ENCODE results near the gene RAB5IF. TPM values are rescaled to one million over a fixed set of nuclear protein-coding genes. Genes with fewer than 3 reads are reported as not detected.

The RAB5IF gene
- total and polyA plus RNA-seq, 10 of the 15 experiments (the other 5 are each of a cell fraction or from before 2014, with no cell fraction given) = 19.4 to 246 (median 92.0) TPM

DNA sequence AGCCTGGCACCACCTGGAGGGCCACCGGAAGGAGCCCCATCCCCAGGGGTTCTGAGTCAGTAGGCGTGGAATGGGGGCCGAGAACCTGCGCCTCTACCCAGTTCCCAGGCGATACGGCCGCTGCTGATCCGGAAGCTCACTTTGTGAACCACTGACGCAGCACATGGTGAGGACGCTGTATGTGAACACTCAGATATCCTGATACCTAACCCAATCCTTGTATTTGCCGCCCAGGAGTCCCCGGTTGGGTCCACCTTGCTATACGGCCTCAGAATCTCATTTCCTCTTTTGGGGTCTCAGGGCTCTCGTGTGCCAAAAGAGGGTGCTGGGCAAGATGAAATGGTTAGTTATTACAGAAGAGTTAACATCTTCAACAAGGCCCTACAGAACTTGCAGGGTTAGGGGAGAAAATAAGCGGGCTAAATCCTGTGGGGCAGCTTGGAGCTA is 604 bp upstream of the RAB5IF start (continued):
- TF ChIP-seq, protein P1, sequence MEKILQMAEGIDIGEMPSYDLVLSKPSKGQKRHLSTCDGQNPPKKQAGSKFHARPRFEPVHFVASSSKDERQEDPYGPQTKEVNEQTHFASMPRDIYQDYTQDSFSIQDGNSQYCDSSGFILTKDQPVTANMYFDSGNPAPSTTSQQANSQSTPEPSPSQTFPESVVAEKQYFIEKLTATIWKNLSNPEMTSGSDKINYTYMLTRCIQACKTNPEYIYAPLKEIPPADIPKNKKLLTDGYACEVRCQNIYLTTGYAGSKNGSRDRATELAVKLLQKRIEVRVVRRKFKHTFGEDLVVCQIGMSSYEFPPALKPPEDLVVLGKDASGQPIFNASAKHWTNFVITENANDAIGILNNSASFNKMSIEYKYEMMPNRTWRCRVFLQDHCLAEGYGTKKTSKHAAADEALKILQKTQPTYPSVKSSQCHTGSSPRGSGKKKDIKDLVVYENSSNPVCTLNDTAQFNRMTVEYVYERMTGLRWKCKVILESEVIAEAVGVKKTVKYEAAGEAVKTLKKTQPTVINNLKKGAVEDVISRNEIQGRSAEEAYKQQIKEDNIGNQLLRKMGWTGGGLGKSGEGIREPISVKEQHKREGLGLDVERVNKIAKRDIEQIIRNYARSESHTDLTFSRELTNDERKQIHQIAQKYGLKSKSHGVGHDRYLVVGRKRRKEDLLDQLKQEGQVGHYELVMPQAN (conservative IDR thresholded peaks at IDR 0.05) = peak; percentile 41; the same call in 1 of the 2 replicates
- TF ChIP-seq WRNIP1 (IDR thresholded peaks at IDR 0.05; ENCODE audit: borderline replicate concordance, low read depth, low read length) (no peak), RCOR1 (conservative IDR thresholded peaks at IDR 0.05; ENCODE audit: low read depth, low read length) (no peak), SMAD5 (IDR thresholded peaks at IDR 0.05; ENCODE audit: low read depth) (no peak), TCF7 (IDR thresholded peaks at IDR 0.05; ENCODE audit: borderline replicate concordance) (no peak), CREB1 (IDR thresholded peaks at IDR 0.05; ENCODE audit: low read depth) (0 out of 2 replicates have a peak, but pooled peaks have one; percentile 56), YBX1 (IDR thresholded peaks at IDR 0.05) (no peak), POLR2AphosphoS2 (IDR thresholded peaks at IDR 0.05; ENCODE audit: low read depth, low read length) (no peak), LARP7 (IDR thresholded peaks at IDR 0.05) (peak; percentile 24; the same call in 1 of the 2 replicates), EED (IDR thresholded peaks at IDR 0.05; ENCODE audit: low read depth) (peak; percentile 81), BRCA1 (IDR thresholded peaks at IDR 0.05; ENCODE audit: low read depth, low read length) (no peak), CEBPB (IDR thresholded peaks at IDR 0.05; ENCODE audit: borderline replicate concordance in 1 of 2, low read depth in 2 of 2, low read length in 2 of 2) (no peak), HCFC1 (IDR thresholded peaks at IDR 0.05; ENCODE audit: low read length) (no peak), ZNF622 (IDR thresholded peaks at IDR 0.05) (no peak), IKZF1 (conservative IDR thresholded peaks at IDR 0.05) (no peak)
- TF ChIP-seq, protein P2, sequence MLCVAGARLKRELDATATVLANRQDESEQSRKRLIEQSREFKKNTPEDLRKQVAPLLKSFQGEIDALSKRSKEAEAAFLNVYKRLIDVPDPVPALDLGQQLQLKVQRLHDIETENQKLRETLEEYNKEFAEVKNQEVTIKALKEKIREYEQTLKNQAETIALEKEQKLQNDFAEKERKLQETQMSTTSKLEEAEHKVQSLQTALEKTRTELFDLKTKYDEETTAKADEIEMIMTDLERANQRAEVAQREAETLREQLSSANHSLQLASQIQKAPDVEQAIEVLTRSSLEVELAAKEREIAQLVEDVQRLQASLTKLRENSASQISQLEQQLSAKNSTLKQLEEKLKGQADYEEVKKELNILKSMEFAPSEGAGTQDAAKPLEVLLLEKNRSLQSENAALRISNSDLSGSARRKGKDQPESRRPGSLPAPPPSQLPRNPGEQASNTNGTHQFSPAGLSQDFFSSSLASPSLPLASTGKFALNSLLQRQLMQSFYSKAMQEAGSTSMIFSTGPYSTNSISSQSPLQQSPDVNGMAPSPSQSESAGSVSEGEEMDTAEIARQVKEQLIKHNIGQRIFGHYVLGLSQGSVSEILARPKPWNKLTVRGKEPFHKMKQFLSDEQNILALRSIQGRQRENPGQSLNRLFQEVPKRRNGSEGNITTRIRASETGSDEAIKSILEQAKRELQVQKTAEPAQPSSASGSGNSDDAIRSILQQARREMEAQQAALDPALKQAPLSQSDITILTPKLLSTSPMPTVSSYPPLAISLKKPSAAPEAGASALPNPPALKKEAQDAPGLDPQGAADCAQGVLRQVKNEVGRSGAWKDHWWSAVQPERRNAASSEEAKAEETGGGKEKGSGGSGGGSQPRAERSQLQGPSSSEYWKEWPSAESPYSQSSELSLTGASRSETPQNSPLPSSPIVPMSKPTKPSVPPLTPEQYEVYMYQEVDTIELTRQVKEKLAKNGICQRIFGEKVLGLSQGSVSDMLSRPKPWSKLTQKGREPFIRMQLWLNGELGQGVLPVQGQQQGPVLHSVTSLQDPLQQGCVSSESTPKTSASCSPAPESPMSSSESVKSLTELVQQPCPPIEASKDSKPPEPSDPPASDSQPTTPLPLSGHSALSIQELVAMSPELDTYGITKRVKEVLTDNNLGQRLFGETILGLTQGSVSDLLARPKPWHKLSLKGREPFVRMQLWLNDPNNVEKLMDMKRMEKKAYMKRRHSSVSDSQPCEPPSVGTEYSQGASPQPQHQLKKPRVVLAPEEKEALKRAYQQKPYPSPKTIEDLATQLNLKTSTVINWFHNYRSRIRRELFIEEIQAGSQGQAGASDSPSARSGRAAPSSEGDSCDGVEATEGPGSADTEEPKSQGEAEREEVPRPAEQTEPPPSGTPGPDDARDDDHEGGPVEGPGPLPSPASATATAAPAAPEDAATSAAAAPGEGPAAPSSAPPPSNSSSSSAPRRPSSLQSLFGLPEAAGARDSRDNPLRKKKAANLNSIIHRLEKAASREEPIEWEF (IDR thresholded peaks at IDR 0.05; ENCODE audit: insufficient replicate concordance, low read depth, low read length) = no peak
- TF ChIP-seq, protein P3, sequence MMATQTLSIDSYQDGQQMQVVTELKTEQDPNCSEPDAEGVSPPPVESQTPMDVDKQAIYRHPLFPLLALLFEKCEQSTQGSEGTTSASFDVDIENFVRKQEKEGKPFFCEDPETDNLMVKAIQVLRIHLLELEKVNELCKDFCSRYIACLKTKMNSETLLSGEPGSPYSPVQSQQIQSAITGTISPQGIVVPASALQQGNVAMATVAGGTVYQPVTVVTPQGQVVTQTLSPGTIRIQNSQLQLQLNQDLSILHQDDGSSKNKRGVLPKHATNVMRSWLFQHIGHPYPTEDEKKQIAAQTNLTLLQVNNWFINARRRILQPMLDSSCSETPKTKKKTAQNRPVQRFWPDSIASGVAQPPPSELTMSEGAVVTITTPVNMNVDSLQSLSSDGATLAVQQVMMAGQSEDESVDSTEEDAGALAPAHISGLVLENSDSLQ (IDR thresholded peaks at IDR 0.05) = no peak
- TF ChIP-seq, protein P4, sequence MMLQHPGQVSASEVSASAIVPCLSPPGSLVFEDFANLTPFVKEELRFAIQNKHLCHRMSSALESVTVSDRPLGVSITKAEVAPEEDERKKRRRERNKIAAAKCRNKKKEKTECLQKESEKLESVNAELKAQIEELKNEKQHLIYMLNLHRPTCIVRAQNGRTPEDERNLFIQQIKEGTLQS (IDR thresholded peaks at IDR 0.05; ENCODE audit: borderline replicate concordance, extremely low read depth, low read depth, low read length) = no peak
- TF ChIP-seq, protein P5, sequence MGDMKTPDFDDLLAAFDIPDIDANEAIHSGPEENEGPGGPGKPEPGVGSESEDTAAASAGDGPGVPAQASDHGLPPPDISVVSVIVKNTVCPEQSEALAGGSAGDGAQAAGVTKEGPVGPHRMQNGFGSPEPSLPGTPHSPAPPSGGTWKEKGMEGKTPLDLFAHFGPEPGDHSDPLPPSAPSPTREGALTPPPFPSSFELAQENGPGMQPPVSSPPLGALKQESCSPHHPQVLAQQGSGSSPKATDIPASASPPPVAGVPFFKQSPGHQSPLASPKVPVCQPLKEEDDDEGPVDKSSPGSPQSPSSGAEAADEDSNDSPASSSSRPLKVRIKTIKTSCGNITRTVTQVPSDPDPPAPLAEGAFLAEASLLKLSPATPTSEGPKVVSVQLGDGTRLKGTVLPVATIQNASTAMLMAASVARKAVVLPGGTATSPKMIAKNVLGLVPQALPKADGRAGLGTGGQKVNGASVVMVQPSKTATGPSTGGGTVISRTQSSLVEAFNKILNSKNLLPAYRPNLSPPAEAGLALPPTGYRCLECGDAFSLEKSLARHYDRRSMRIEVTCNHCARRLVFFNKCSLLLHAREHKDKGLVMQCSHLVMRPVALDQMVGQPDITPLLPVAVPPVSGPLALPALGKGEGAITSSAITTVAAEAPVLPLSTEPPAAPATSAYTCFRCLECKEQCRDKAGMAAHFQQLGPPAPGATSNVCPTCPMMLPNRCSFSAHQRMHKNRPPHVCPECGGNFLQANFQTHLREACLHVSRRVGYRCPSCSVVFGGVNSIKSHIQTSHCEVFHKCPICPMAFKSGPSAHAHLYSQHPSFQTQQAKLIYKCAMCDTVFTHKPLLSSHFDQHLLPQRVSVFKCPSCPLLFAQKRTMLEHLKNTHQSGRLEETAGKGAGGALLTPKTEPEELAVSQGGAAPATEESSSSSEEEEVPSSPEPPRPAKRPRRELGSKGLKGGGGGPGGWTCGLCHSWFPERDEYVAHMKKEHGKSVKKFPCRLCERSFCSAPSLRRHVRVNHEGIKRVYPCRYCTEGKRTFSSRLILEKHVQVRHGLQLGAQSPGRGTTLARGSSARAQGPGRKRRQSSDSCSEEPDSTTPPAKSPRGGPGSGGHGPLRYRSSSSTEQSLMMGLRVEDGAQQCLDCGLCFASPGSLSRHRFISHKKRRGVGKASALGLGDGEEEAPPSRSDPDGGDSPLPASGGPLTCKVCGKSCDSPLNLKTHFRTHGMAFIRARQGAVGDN (IDR thresholded peaks at IDR 0.05) = peak; percentile 95

All from GM12878 (cell line).